COLO668 (cell line): Measurements from ENCODE around the gene ZNF768.
"Not testable (repeated sequence)": the region's sequence is repeated elsewhere in the genome, so short reads cannot be mapped to it uniquely, and the experiment has no call there.

Source experiments
- DNase-seq: peaks from one replicate; lab custom pipeline; 2025; ENCODE audit not compliant: unreplicated experiment; lab: John Stamatoyannopoulos, UW

The ZNF768 gene

DNA sequence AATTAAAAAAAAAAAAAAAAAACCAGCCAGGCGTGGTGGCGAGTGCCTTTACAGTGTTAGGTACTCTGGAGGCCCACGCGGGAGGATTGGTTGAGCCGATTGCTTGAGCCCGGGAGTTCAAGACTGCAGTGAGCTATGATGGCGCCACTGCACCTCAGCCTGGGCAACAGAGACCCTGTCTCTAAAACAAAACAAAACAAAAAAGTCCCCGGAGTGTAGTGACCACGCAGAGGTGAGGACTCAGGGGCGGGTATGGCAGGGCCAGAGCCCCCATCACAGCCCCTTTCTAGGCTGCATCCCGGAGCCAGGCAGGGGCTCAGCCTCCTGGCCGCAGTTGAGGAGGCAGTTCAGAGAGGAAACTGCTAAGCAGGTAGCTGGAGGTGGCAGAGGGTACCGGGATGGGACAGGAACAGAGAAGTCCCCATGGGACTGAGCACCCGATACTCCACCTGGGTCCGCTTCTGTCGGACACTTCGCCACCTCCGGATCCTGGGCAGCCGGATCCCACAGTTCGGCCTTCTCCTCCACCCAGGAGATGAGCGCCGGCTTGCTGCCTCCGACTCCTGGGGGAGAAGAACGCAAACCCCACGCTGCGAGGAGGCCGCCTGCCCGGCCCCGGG is 7.5 kb upstream of the ZNF768 start:
- peak; percentile 39 for DNase-seq

DNA sequence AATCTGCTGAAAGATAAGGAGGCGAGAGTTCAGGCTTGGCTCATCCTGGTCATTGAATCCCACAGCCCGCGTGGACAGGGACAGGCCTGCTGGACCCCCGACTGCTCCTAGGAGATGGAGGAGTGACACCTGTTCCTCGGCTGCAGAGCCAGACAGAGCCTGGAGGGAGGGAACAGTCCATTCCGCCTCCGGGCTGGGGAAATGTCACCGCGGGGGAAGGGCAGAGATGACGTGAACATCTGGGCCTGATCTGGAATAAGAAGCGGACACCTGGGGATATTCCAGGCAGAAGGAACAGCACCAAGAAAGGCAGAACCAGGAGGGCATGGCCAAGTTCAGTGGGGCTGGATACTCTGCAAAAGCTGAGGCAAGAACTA is 6.8 kb upstream of the ZNF768 start:
- peak; percentile 40 for DNase-seq

DNA sequence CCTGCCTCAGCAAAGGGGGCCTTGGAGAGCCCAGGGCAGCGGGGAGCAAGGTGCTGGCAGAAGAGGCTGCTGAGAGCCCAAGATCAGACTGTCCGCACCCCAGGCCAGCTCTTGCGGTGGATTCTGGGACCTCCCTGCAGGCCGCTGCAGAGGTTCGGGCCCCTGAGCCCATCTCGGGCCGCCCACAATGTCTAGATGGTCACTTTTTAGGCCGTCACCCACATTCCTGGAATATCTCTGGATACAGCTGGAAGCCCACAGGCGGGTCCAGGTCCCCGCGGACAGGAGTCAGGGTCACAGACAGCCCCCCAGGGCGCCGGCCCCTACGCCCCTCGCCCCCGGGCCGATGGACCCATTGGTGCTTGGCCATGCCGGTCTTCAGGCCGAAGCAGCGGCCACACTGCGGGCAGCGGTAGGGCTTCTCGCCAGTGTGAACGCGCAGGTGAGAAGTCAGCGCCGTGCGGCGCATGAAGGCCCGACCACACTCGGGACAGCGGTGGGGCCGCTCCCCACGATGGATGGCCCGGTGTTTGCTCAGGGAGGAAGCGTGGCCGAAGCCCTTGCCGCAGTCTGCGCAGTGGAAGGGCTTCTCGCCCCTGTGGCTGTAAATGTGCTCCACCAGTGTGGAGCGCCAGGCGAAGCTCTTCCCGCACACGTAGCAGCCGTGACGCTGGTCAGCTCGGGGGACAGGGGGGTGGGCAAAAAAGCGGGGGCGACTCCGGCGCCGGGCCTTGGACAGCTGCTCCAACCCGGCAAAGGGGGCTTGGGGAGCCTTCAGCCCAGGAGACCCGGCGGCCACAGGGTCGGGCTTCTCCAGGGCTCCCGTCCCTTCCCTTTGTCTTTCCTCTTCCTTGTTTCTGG is 6.1 kb upstream of the ZNF768 start:
- DNase-seq = no peak

DNA sequence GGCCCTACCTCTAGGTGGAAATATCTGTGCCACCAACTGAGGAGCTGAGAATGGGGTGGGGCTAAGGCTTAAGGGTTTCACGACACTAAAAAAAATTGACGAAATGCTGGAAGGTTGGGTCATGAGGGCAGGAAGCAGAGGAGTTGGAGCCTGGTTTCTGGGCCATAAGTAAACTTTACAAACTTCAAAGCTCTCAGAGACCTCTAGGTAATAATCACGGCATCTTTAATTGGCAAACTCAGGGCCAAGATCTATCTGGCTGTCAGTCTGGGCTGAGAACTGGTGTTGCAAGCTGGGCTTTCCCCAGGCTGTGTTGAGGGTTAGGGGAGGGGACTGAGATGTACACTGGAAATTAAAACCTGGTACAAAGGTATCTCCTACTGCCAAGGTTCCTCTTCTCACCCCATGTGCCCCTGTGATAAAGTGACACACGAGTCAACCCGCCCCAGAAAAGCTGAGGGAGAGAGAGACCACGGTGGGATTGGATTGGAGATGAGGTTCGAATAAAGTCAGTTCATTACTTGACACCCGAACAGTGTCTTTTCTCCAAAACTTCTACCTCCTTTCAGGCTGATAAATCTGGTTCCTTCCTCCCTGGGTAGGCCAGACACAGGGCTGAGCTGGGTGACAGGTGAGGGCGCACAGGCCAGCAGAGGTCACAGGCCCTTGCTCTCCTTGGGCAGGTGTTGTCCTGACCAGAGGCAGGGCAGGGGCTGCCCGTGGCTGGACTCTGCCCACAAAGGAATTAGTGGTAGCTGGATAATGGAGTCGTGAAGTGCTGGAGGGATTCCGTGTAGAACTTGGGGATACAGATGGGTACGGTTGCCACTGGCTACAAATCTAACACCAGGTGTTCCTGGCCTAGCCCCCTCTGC is 4.0 kb upstream of the ZNF768 start:
- no peak for DNase-seq

DNA sequence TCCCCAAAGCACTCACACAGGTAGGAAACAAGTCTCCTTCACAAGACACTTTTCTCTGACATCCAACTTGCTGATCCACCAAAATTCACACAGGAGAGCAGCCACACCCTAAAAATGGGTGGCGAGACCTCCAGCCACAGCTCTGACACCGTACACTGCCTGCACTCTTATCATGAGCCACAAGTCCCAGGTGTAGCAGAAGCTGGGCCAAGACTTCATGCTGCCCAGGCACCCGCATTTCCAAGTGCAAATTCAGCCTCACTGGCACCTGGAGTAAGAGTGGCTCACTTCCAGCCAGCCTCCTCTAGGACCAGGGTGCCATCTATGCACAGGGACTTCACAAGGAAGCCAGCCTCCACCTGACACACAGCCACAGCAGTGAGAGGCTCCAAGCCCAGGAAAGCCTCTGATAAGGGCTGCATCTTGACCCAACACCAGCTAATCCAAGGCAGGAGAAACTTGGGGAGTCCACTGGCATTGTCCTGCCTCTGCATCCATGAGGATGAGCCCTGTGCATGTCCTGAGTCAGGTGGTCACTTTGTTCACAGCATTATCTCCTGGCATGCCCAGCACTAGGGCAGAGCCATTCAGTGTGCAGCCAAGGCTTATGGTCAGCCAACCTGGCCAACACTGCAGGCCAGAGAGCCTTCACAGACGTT is 2.6 kb upstream of the ZNF768 start:
- no peak for DNase-seq

DNA sequence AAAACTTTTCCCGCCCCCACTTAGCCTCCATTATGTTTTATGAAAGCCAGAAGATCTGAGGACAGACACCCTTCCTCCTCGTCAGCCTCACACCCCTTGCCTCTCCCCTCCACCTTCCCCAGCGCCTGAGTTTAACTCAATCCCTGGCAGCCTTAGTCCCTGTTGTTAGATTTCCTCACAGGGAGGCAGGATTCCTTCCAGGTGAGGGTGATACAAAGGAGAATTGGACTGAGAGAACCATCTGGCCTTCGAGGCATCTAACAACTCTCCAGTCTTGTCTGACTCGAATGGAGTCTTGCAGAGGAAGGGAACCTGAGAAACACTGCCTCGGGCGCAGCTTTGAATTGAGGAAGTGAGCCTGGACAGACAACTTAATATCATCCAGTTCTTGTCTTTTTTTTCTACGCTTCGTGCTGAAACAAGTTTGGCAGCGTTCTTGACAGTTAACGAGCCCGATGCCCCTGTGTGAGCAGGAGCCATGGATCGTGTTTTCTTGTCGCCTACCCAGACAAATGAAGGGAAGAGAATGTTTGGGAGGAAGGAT is 1.3 kb upstream of the ZNF768 start:
- peak; percentile 35 for DNase-seq

DNA sequence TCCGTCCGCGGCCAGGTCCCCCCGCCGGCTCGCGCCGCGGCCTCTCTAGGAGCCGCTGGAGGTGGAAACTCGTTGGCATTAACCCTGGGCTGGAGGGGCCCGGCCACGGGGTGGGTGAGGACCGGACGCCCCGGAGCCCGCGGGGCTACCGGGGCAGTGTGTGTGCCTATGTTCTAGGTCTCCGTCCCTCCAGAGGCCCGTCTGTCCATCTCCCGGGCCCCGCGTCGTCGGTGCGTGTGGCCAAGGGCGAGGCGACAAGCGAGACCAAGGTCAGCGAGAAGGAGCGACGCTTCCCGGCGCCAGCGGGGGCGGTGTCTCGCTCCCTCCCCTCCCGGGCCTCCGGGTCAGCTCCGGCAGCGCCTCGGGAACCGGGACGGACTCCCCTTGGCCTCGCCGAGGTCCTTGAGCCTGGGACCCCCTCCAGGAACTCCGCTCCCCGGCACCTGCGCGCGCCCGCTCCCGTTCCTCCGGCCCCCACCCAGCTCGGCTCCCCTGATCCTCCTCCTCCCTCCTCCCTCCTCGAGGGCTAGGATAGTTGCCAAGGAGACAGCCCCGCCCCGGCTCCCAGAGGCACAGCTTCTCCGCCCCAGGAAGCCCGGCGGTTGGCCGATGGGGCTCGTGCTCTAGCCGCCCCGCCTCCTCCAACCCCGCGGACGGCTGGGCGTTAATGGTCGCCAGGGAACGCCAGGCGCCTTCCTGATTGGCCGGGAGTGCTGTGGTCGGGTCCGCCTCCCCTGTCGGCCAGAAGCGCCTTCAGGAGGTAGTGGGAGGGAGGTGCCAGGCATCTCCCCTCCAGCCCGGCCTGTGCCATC is 663 bp upstream of the ZNF768 start:
- peak; percentile 99 for DNase-seq

DNA sequence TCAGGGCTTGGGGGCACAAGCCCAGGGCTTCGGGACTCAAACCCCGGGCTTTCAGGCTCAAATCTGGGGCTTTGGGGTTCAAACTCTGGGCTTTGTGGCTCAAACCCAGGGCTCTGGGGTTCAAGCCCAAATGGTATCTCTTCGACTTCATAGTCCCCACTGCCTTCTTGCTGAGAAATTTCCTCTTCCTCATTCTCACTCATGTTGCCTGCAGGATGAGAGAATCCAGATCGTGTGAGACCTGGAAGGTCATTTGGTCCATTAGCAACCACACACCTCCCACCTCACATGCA is 576 bp downstream of the ZNF768 start:
- no peak for DNase-seq

DNA sequence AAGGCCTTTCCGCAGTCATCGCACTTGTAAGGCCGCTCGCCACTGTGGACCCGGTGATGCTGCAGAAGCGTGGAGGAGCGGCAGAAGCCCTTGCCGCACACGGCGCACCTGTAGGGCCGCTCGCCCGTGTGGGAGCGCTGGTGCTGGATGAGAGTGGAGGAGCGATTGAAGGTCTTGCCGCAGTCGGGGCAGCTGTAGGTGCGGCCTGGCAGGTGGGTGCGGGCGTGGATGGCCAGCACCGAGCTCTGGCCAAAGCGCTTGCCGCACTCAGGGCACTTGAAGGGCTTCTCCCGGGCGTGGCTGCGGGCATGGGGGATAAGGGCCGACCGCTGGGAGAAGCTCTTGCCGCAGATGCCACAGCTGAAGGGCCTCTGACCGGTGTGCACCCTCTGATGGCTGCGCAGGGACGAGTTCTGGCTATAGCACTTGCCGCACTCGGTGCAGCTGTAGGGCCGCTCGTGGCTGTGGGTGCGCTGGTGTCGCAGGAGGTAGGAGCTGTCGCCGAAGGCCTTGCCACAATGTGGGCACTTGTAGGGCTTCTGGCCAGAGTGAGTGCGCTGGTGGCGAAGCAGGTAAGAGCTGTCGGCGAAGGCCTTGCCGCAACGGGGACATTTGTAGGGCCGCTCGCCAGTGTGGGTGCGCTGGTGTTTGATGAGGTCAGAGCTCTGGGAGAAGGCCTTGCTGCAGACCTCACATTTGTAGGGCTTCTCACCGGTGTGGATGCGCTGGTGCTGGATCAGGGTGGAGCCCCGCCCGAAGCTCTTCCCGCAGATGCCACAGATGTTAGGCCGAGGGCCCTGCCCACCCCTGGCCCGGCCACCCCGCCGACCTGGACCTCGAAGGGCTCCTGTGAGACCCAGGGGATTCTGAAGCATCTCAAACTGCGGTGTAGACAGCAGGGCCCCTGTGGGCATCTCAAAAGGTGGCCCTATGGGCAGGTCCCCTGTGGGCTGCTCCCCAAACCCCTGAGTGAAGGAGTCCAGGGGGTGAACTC is 1.5 kb downstream of the ZNF768 start:
- no peak for DNase-seq

DNA sequence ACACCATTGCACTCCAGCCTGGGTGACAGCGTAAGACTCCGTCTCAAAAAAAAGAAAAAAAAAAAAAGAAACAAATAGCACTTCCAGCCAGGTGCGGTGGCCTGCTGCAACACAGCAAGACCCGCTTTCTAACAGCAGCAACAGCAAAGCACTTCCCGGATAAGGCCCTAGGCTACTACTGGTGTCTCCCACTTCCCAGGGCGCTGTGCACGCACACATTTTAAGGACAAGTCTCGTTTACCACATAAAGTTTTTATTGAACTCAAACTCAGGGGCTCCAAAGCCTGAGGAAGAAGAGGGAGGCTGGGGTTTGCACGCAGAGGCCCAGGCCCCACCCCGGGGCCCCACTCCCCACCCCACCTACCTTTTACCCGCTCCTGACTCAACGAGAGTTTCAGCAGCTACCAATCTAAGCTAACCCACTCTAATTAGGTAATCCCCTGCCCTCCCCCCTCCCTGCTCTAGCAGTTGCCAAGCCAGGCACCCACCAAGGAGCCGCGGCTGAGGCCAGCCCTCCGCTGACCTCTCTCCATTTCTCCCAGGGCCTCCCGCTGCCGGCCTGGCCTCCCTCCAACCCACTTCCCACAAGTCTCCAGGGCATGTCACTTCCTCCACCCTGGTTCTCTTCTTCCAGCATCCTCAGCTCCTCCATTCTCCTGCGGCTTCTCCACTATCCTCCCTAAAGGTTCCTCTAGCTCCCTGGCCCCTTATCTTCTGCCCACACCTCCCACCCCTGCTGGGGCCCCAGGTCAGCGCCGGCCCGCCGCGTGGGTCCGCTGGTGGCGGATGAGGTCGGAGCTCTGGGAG is 2.4 kb downstream of the ZNF768 start:
- DNase-seq = no peak

DNA sequence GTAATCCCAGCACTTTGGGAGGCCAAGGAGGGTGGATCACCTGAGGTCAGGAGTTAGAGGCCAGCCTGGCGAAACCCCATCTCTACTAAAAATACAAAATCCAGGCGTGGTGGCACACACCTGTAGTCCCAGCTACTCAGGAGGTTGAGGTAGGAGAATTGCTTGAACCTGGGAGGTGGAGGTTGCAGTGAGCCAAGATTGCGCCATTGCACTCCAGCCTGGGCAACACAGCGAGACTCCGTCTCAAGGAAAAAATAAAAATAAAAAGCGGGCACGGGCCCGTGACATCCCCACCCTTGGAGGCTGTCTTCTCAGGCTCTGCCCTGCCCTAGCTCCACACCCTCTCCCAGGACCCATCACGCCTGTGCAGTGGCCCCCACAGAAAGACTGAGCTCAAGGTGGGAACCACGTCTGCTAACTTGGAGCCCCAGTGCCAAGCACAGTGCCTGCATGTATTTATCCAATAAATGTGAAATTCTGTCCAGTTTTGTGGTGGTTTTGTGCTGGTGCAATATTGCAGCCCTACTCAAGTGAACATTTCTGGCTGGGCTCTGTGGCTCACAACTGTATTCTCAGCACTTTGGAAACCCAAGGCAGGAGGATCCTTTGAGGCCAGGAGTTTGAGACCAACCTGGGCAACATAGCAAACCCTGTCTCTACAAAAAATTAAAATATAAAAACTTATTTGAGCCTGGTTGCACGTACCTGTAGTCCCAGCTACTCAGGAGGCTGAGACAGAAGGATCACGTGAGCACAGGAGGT is 3.5 kb downstream of the ZNF768 start:
- DNase-seq = not testable (repeated sequence)

DNA sequence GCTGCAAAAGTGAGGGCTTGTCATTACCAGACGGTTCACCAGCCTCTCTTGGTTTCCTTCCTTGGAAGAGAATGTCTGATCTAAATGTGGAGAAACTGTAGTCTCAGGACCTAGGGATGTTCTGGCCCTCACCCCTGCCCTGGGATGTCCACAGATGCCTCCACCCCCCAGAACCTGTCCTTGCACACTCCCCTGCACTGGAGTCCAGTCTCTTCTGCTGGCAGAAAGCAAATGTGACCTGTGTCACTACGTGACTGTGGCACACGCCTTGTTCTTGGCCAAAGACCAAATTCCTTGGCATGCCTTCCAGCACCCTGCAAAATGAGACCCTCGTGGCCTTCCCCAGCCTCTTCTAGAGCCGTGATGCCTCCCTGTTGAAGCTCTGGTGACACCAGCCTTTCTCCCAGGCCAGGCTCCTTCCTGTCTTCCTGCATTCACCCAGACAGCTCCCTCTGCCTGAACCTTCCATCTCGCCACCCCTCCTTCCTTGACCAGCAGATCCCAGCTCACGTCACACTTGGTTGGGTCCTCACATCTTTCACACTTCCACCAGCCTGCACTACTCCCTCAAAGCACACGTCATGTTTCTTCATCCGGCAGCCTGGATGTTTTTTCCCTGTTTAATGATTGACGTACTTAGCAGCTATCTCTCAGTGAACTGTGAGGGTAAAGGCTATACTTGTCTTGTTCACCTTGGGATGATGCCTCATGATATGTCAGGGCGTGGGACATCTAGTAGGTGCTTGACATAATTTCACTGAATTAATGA is 4.3 kb downstream of the ZNF768 start:
- DNase-seq = no peak

DNA sequence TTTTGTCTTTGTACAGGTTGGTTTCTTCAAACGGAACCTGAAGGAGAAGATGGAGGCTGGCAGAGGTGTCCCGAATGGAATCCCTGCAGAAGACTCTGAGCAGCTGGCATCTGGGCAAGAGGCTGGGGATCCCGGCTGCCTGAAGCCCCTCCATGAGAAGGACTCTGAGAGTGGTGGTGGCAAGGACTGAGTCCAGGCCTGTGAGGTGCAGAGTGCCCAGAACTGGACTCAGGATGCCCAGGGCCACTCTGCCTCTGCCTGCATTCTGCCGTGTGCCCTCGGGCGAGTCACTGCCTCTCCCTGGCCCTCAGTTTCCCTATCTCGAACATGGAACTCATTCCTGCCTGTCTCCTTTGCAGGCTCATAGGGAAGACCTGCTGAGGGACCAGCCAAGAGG is 4.9 kb downstream of the ZNF768 start:
- DNase-seq = no peak

DNA sequence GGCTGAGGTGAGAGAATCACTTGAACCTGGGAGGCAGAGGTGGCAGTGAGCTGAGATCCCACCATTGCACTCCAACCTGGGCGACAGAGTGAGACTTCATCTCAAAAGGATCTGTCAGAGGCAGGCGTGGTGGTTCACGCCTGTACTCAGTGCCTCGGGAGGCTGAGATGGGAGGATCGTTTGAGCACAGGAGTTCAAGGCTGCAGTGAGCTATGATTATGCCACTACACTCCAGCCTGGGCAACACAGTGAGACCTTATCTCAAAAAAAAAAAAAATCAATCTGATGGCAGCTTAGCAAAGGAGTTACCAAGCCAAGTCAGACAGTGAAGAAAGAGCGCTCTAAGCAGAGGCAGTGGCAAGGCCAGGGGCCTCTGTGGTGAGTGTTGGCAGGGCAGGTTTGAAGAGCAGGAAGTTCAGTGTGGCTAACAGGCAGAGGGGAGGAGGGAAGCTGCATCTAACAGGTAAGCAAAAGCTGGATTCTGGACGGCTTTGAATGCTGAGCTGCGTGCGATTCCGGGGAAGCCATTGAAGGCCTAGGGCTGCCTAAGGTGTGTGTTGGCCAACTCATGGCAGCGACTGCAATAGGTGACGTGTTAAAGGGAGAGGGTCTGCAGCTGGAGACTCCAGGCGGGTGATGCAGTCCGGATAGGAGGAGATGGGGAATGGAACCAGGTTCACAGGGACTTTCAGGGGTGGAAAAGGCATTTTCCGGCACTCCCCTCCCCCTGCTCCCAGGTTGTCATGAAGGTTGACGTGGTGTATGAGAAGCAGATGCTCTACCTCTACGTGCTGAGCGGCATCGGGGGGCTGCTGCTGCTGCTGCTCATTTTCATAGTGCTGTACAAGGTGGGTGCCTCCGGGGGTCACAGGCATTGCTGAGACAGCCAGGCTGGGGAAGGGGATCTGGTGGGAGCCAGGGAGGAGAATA is 7.0 kb downstream of the ZNF768 start:
- no peak for DNase-seq

DNA sequence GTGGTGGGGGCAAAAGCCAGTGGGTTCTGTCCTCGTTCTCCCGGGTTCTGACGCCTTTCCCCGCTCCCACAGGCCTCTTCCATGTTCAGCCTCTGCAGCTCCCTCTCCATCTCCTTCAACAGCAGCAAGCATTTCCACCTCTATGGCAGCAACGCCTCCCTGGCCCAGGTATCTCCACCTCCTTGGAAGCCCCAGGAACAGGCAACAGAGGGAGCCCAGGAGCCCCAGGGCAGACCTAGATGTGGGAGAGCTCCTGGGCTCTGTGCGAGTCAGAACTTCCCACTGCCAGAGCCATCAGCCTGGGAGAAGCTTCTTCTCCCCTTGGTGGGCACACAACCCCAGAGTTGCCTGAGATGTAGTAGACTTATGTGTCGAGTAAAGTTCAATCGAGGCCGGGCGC is 7.8 kb downstream of the ZNF768 start:
- no peak for DNase-seq

DNA sequence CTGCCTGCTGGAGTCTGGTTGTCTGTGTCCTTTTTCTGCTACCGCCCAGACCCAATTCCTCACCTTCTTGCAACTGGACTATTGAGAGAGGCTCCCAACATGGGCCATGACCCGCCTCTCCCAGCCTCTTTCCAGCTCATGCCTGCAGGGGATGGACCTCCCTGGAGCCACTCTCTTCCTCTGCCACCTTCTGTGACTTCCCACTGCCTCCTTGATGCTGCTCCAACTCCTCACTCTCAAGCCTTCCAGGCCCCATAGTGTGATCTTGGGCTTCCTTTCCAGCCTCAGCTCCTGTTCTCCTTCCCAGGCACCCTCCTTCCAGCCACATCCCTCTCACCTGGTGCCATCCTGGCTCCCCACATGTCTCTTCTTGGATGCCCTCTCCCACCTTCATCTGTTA is 11.1 kb downstream of the ZNF768 start:
- no peak for DNase-seq
